Kidney (tissue), 11 donors: Measurements from ENCODE around the gene WASHC2C. TPM values are rescaled to one million over a fixed set of nuclear protein-coding genes. Genes with fewer than 3 reads are reported as not detected.
"Not testable (repeated sequence)": the region's sequence is repeated elsewhere in the genome, so short reads cannot be mapped to it uniquely, and the experiment has no call there.

Experiments
- DNase-seq, 5 donors: peaks; one replicate each; pipeline ENCODE4 v3.0.0-alpha.2; 2013 to 2020
- FAIRE-seq: peaks from 2 replicates; lab custom pipeline; 2012; peaks lifted over from hg19 to GRCh38; lab: Jason Lieb, UNC
- H3K27ac ChIP-seq, 2 donors: one replicate each; pipeline ENCODE4 v1.7.0; 2013; ENCODE audit warnings: low read depth in 2 of 2, low read length in 2 of 2, inconsistent platforms in 1 of 2
- H3K27me3 ChIP-seq: one replicate; pipeline ENCODE4 v1.7.1; 2013; ENCODE audit warnings: low read length, inconsistent platforms; ENCODE audit not compliant: control insufficient read depth, insufficient read depth
- H3K36me3 ChIP-seq, 3 donors: one replicate each; pipeline versions ENCODE4 v1.7.0 to v1.7.1; 2013; ENCODE audit warnings: low read length in 3 of 3, control low read depth in 1 of 3, inconsistent platforms in 1 of 3; ENCODE audit not compliant: insufficient read depth in 3 of 3, control insufficient read depth in 2 of 3
- H3K4me1 ChIP-seq, 3 donors: one replicate each; pipeline versions ENCODE4 v1.7.0 to v1.7.1; 2013; ENCODE audit warnings: low read length in 3 of 3, inconsistent platforms in 1 of 3, low read depth in 1 of 3; ENCODE audit not compliant: control insufficient read depth in 2 of 3, insufficient read depth in 2 of 3
- H3K4me3 ChIP-seq, 3 donors: one replicate each; pipeline versions ENCODE4 v1.7.0 to v1.8.1; 2013; ENCODE audit warnings: low read length in 3 of 3, control low read depth in 1 of 3, inconsistent platforms in 1 of 3
- H3K9ac ChIP-seq, 3 donors: one replicate each; pipeline versions ENCODE4 v1.7.0 to v1.7.1; 2013; ENCODE audit warnings: low read length in 3 of 3, control low read depth in 1 of 3, inconsistent platforms in 1 of 3
- H3K9me3 ChIP-seq, 3 donors: one replicate each; pipeline versions ENCODE4 v1.7.0 to v1.7.1; 2013; ENCODE audit warnings: low read length in 3 of 3, control low read depth in 1 of 3, inconsistent platforms in 1 of 3; ENCODE audit not compliant: control insufficient read depth in 2 of 3, insufficient read depth in 1 of 3
- intact Hi-C: fragments of 100-400 bp; cut with DNase I; formaldehyde crosslinking; loops from one replicate; pipeline ENCODE4 v1.11.1; 2022
- polyA plus RNA-seq: library from polyadenylated mRNA; stranded (reverse); fragments of 350-450 nt; fragmentation: Illumina TruSeq; extraction: RNeasy Lipid Tissue Mini Kit (QIAGEN cat#74804); gene quantifications from one replicate; pipeline ENCODE4 v1.2.3, GENCODE V29; 2014; ENCODE audit warnings: low read depth, low replicate concordance; ENCODE audit not compliant: insufficient read depth
- total RNA-seq: library from RNA; stranded (reverse); fragmentation: NEBNext Ultra II Directional; extraction: Animal tissue kit (Norgen Biotek cat#: 25700); gene quantifications from one replicate; pipeline ENCODE4 v1.2.1, GENCODE V29; 2021
- donor health status: control.
- donor health status: control.
- donor health status: DM: yes; HTN: yes; CAD: no.
- donor health status: Normal renal cell carcinoma (clear cell type).

WASHC2C gene
- total and polyA plus RNA-seq, 2 donors from 2014 or later, result 17.4 to 47.0 TPM

DNA sequence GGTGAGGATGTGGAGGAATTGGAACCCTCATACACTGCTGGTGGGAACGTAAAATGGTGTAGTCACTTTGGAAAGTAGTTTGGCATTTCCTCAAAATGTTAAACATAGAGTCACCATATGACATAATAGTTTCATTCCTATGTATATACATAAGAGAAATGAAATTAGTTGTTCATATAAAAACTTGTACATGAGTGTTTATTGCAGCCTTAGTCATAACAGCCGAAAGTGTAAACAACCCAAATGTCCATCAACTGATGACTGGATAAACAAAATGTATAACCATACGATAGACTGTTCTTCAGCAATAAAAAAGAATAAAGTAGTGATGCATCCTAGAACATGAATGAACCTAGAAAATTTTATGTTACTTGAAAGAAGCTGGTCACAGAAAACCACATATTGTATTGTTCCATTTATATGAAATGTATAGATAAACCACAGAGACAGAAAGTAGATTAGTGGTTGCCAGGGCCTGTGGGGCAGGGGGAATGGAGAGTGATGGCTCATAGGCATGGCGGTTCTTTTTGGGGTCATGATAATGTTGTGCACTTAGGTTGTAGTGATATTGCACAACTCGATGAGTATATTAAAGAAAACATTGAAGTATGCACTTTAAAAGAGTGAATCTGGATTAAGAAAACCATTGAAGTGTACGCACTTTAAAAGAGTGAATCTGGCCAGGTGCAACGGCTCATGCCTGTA lies 44.8 kb downstream of the WASHC2C start:
- FAIRE-seq, H3K27me3 ChIP-seq, H3K27ac ChIP-seq, H3K9ac ChIP-seq, DNase-seq, H3K9me3 ChIP-seq, intact Hi-C loops, H3K36me3 ChIP-seq, H3K4me3 ChIP-seq, H3K4me1 ChIP-seq: not testable (repeated sequence)

DNA sequence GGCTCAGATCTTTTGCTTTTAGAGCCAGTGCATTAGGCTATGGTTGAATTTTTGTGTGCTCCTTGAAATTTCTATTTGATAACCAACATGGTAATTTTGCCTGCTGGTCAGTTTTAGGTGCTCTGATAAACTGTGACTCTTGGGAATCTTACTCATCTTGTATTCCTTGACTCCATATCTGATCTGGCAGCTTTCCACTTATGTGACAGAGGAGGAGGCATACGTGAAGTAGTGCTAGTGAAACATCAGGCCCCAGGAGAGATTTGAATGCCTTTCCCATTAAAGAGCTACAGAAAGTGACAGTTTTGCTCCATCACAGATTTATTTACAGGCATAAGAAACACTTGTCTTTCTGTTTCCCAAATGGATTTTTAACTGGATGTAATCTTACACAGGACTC lies 59.2 kb downstream of the WASHC2C start:
- H3K4me1 ChIP-seq, H3K9ac ChIP-seq, H3K27ac ChIP-seq, H3K27me3 ChIP-seq, H3K9me3 ChIP-seq, H3K36me3 ChIP-seq, FAIRE-seq, DNase-seq, H3K4me3 ChIP-seq, intact Hi-C loops: not testable (repeated sequence)

- not testable (repeated sequence) for DNase-seq, FAIRE-seq, H3K36me3 ChIP-seq
Measured at GRCh38 chr10:45787212-45787741, 60.2 kb downstream of the WASHC2C start.

GRCh38 chr10:45789991-45790390 lies 62.9 kb downstream of the WASHC2C start:
- H3K36me3 ChIP-seq, FAIRE-seq, intact Hi-C loops: not testable (repeated sequence)

More at GRCh38 chr10:45787212-45787741, 60.2 kb downstream of the WASHC2C start:
- H3K27me3 ChIP-seq, intact Hi-C loops, H3K9me3 ChIP-seq, H3K4me1 ChIP-seq, H3K27ac ChIP-seq, H3K4me3 ChIP-seq, H3K9ac ChIP-seq: not testable (repeated sequence)

DNA sequence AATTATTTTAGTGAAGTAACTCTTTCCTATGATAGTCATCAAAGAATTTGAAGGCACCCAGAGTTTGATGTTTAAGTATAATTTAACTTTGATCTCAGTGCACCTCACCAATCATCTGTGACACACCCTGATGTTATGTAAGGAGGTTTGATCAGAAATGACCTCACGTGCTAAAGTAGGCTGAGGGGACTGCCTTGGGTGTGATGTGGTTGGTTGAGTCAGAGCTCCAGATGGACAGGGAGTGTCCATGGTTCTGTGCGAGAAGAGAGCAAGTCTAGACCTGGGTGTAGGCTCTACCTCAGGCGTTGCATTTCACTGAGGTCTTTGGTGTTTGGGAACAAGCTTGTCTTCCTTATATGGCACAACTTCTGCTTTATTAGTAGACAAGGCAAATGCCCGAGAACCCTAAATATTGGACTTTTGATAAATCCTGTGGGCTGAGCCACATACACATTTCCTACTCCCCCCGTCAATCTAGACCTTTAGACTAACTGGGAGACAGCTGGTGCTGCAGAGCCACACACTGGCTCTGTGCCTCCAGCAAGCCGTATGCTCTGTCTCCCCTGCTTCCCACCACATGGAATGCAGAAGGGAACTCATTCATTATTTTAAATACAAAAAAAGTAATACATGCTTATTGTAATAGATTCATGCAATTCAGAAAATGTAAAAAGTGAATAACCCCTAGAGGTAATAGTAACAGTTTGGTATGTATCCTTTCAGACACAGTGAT lies 63.8 kb downstream of the WASHC2C start:
- FAIRE-seq, result not testable (repeated sequence)

More at GRCh38 chr10:45789991-45790390, 62.9 kb downstream of the WASHC2C start:
- not testable (repeated sequence) for H3K4me3 ChIP-seq, H3K4me1 ChIP-seq, H3K9ac ChIP-seq, H3K27me3 ChIP-seq, H3K27ac ChIP-seq, DNase-seq, H3K9me3 ChIP-seq

DNA sequence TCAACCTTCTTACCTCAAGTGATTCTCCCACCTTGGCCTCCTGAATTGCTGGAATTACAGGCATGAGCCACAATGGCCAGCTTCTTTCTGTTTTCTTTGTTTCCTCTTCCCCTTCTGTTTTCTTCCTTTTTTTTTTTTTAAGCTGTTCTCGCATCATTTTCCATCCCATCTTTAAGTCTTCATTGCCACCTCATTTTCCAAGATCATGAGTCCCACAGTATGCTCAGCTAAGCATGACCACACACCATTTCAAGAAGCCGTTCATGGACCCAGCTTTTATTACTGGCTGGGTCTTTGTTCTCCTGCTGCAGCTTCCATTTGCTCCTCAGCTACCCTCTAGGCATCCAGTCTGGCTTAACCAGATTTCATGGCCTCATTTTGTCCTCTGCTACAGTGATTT lies 67.7 kb downstream of the WASHC2C start:
- H3K4me3 ChIP-seq, intact Hi-C loops, H3K36me3 ChIP-seq, H3K4me1 ChIP-seq, H3K9me3 ChIP-seq, FAIRE-seq, H3K27ac ChIP-seq, H3K9ac ChIP-seq, H3K27me3 ChIP-seq, DNase-seq: not testable (repeated sequence)

More for the DNA sequence above, 63.8 kb downstream of the WASHC2C start:
- H3K36me3 ChIP-seq, H3K4me3 ChIP-seq, H3K9ac ChIP-seq, DNase-seq, H3K27ac ChIP-seq, intact Hi-C loops, H3K4me1 ChIP-seq, H3K27me3 ChIP-seq, H3K9me3 ChIP-seq: not testable (repeated sequence)

DNA sequence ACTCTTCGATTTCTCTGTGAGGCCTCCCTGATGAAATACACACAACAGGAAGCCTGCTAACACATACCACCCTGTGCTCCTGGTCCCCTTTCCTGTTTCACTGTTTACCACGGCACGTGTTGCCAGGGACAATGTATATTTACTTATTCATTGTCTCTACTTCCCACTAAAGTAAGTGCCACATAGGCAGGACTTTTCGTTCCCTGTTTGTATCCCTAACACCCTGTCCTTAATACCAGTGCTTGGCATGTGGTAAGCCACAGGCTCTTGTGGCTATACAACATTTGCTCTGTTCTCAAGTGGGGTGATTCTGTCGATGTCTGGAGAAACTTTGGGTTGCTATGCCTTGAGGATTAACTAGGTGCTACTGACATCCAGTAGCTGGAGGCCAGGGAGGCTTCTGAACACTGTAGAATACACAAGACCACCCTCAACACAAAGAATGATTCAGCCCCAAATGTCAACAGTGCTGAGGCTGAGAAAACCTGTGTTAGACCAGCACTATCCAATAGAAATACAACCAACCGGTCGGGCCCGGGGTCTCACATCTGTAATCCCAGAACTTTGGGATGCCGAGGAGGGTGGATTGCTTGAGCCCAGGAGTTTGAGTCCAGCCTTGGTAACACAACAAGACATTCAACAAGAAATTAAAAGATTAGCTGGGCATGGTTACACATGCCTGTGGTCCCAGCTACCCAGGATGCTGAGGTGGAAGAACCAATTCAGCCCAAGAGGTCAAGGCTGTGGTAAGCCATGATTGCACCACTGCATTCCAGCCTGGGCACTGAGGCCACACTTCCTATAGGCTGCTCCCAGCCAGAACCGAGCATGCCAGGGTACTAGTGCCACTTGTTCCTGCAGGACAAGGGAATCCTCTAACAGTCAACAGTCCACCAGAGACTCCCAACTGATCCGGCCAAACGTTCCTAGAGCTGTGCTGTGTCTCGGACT lies 76.3 kb downstream of the WASHC2C start:
- H3K27me3 ChIP-seq, DNase-seq, H3K27ac ChIP-seq, H3K36me3 ChIP-seq, H3K9ac ChIP-seq, H3K9me3 ChIP-seq, FAIRE-seq, H3K4me3 ChIP-seq, H3K4me1 ChIP-seq, intact Hi-C loops: not testable (repeated sequence)
